SHP77 (cell line): ENCODE results near the gene TMEM245.
"Not testable (repeated sequence)": the region's sequence is repeated elsewhere in the genome, so short reads cannot be mapped to it uniquely, and the experiment has no call there.

Experiments used
- DNase-seq, 2 experiments: peaks; one replicate each; lab custom pipeline; 2025; lab: John Stamatoyannopoulos, UW

Gene TMEM245

GRCh38 chr9:109063760-109064159 is 56.0 kb downstream of the TMEM245 start:
- no peak for DNase-seq

GRCh38 chr9:109062543-109062942 is 57.2 kb downstream of the TMEM245 start:
- DNase-seq: no peak

DNA sequence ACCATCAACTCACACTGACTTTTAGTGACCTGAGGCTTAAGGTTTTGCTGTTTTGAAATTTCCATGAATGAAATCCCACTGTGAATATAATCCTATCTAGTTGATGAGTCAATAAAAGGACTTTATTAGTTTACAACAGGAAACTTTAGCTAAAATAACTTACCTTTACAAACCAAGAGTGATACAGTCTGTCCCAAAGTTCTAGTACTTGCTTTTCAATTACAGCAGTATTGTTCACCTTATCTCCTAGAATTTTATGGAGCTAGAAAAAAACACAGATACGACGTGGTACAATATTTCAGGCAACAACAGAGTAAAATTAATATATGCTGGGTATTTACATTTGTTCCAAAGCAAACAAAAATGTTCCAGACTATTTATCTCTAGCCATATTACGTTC is 59.6 kb downstream of the TMEM245 start:
- no peak for DNase-seq

GRCh38 chr9:109053121-109053520 is 66.6 kb downstream of the TMEM245 start:
- not testable (repeated sequence) for DNase-seq

DNA sequence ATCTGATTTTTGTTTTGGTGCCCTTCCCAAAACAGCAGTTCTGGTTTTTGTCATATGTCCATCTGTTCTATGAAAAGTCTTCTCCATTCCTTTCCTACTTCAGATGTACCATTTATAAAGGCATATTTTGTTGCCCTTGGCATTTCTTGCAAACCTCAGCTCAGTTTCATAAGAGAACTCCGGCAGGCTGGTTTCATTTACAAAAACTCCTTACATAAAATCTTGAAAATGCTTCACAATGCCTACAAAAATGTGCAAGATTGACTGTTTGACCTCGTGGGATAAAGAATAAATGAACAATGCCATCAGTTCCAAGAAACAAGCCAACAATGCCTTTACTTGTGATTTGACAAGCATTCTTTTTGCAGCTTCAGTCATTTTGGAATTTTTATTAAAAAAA is 67.3 kb downstream of the TMEM245 start:
- DNase-seq: no peak

- no peak for DNase-seq
Measured at GRCh38 chr9:109051733-109052132, 68.0 kb downstream of the TMEM245 start.

GRCh38 chr9:109050444-109050843 is 69.3 kb downstream of the TMEM245 start:
- no peak for DNase-seq

DNA sequence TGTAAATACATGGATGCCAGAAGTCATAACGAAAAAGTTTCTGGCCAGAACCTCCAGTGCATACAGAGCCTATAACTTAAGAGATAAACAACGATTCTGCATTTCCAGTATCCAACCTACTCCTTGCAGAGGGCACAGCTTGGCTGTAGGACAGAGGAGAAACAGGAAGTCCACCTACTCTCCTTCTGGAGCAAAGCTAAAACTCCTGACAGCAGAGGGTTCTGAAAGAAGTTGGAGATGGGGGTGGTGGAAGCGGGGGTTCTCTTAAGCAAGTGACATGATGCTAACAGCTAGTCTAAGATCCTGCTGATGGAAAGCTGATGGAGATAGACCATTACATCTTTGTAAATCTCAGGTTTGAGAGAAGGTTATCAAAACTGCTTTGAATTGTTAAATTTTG is 70.9 kb downstream of the TMEM245 start:
- no peak for DNase-seq

GRCh38 chr9:109047259-109047658 is 72.5 kb downstream of the TMEM245 start:
- DNase-seq: no peak

GRCh38 chr9:109046346-109046745 is 73.4 kb downstream of the TMEM245 start:
- DNase-seq: no peak

- no peak for DNase-seq
Measured at GRCh38 chr9:109043578-109043977, 76.2 kb downstream of the TMEM245 start.

DNA sequence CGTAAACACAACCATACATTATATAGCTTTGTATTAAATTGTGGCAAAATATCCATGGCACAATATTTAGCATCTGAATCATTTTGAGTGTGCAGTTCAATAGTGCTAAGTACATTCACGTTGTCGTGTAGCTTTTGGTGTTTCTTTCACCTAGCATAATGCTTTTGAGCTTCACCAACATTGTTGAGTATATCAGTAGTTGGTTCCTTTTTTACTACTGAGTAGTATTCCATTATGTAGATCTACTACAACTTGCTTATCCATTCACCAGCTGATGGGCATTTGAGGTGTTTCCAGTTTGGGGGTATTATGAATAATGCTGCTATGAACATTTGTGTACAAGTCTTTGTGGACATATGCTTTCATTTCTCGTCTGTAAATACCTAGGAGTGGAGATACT is 79.2 kb downstream of the TMEM245 start:
- no peak for DNase-seq

- no peak for DNase-seq
Measured at GRCh38 chr9:109039539-109039938, 80.2 kb downstream of the TMEM245 start.

GRCh38 chr9:109037946-109038715 is 81.6 kb downstream of the TMEM245 start:
- no peak for DNase-seq

DNA sequence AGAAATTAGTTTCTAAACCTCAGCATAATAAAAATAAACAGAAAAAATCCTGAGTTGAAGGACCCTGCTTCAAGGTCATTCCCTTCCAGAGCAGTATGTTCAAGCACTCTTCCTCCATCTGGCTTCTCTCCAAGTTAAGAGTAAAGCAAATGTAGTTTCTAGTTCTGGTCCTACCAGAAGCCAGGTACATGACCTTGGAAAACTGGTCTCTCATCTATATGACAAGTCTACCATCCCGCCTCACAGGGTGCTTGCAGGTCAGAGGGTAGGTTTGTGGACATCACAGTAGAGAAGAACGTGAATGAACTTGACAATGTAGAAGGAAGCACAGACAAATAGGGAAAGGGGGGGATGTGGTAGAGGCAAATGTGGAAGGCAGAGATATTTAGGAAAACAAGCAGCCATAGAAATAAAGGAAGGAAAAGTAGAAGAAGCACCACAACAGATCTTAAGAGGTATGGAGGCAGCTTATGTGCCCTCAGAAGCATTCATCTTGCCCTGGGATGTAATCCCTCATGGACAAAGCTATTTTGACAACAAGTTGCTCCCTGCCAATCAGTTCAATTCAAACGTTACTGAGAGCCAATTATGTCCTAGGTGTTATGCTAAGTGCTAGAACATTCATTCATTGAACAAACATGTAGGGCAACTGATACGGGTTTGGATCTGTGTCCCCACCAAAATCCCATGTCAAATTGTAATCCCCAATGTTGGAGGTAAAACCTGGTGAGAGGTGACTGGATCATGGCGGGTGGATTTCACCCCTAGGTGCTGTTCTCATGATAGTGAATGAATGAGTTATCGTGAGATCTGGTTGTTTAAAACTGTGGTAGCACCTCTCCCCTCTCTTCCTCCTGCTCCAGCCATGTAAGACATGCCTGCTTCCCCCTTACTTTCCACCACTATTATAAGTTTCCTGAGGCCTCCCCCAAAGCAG is 82.7 kb downstream of the TMEM245 start:
- DNase-seq: no peak

DNA sequence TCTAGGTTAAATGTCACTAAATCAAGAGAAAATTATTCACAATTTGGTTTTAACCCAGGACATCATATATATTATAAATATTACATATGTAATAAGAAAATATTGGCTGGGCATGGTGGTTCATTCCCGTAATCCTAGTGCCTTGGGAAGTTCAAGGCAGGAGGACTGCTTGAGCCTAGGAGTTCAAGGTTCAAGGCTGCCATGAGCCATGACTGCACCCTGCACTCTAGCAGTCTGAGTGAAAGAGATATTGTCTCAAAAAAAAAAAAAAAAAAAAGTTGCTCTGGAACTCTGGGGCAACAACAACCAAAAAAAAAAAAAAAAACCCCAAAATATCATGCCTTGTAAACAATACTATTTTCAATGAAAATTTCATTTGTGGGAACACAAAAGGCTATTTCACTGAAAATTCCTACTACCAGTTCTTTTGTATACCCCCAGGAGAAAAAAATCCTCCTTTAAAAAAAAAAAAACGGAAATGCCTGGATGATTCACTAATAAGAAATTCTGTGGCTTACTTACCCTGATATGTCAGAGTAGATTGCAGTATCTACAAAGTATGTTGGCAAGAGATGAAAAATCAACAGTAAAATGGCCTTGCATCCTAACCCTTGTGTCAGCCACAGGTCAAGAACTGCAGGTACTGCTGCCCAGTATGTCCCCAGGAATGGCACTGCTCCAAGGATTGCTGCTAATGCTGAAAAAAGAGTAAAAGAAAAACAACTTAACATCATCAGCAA is 83.9 kb downstream of the TMEM245 start:
- DNase-seq: no peak

GRCh38 chr9:109033941-109034700 is 85.6 kb downstream of the TMEM245 start:
- no peak for DNase-seq

DNA sequence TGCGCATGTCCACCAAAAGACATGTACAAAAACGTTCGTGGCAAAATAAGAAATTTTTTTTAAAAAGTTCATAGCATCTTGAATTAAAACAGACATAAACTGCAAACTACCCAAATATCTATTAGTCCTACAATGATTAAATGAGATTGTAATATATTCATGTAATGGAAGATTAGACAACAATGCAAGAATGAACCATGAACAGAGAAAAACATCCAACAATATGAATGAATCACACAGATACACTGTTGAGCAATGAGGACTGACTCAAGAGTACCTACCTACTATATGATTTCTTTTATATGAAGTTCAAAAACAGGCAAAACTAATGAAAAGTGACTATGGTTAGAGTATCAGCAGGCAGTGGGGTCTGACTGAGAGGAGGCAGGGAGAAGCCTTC is 88.5 kb downstream of the TMEM245 start:
- no peak for DNase-seq

DNA sequence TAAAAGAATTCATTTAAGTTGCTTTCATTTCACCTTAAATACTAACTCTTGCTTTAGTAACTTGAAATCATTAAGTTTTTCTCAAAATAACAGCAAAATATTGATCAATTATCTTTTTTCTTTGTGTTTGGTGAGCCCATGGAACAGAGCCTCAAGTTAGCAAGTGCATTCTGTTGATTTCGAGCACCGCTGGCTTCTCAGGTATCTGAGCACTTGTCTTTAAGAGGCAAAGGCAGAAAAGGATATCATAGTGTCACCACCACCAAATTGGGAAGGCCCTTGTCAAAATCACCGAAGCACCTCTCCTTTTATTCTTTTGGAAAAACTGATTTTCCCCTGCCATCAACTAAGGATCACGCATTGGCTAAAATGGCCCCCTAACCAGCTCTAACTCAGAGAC is 89.3 kb downstream of the TMEM245 start:
- DNase-seq: no peak

- DNase-seq: no peak
Measured at GRCh38 chr9:109028457-109028856, 91.3 kb downstream of the TMEM245 start.

DNA sequence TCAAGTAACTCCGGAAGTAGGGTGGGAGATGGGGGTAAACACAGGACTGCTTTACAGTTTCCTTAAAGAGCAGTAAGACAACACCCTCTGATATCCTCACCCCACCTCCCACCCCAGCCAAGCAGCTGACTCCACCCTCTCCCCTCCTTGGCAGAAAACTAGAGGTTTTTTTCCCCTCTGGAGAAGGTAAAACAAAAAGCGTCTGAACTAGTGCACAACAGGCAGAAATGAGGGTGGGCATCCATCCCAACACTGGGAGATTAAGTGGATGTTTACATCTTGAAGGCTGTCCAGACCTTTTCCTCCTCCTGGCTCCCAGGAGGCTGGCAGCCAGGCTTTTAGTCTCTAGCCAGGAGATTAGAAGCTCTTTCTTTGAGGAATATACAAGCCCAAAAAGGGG is 92.6 kb downstream of the TMEM245 start:
- no peak for DNase-seq

DNA sequence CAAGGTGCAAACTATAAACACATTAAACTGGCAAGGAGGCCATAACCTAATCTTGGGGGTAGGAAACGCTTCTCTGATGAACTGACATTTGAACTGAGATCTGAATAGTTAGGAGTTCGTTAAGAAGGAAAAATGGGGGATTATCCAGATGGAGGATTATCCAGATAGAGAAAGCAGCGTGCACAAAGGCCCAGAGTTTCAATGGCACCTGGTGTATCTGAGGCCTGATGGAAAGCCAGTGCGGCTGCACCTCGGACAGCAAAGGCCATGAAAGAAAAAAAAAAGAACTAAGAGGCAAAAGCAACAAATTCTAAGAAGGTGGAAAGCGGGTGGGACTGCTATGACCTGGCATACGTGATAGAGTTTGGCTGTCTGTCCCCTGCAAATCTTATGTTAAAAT is 93.4 kb downstream of the TMEM245 start:
- no peak for DNase-seq
